Ascending aorta (tissue), 2 donors: Measurements from ENCODE around the gene PGLYRP4. TPM values are rescaled to one million over a fixed set of nuclear protein-coding genes. Genes with fewer than 3 reads are reported as not detected.
A peak's percentile ranks its signal among the peaks of the same experiment; 100 is the strongest.

Experiments
- DNase-seq, 2 donors: peaks; one replicate each; pipeline ENCODE4 v3.0.0-alpha.2; 2019; ENCODE audit warnings: low spot score in 2 of 2
- H3K27ac ChIP-seq, 2 donors: fragments of 200-600 bp; sonication (generic); one replicate each; pipeline ENCODE4 v1.5.1; 2016 to 2017; ENCODE audit warnings: mild to moderate bottlenecking in 1 of 2
- H3K27me3 ChIP-seq: fragments of 200-600 bp; sonication (generic); one replicate; pipeline ENCODE4 v1.5.1; 2017
- H3K36me3 ChIP-seq, 2 donors: fragments of 200-600 bp; sonication (generic); one replicate each; pipeline ENCODE4 v1.5.1; 2016
- H3K4me1 ChIP-seq, 2 donors: fragments of 200-600 bp; sonication (generic); one replicate each; pipeline ENCODE4 v1.5.1; 2016 to 2017; ENCODE audit warnings: mild to moderate bottlenecking in 1 of 2
- H3K4me3 ChIP-seq, 2 donors: fragments of 200-600 bp; sonication (generic); one replicate each; pipeline ENCODE4 v1.5.1; 2016 to 2017; ENCODE audit warnings: mild to moderate bottlenecking in 1 of 2
- H3K9me3 ChIP-seq, 2 donors: fragments of 200-600 bp; sonication (generic); one replicate each; pipeline ENCODE4 v1.5.1; 2016
- intact Hi-C: fragments of 100-400 bp; cut with DNase I; formaldehyde crosslinking; loops from one replicate; pipeline ENCODE4 v1.15.1; 2023
- total RNA-seq: library from RNA; depleted of rRNA; stranded (reverse); fragments of >200 nt; gene quantifications from one replicate; pipeline ENCODE4 v1.1.0, GENCODE V29; 2016
- TF ChIP-seq, protein P1 (sequence below), 3 experiments: fragments of 200-600 bp in 2 of 3; fragments of 450-650 bp in 1 of 3; sonication (generic) in 2 of 3; IDR thresholded peaks; one replicate each; pipeline ENCODE4 v1.5.1; 2016 to 2019; ENCODE audit warnings: antibody characterized with exemption in 3 of 3, mild to moderate bottlenecking in 1 of 3, moderate library complexity in 1 of 3

The PGLYRP4 gene
- total RNA-seq, 1 donor from 2014 or later = not detected

DNA sequence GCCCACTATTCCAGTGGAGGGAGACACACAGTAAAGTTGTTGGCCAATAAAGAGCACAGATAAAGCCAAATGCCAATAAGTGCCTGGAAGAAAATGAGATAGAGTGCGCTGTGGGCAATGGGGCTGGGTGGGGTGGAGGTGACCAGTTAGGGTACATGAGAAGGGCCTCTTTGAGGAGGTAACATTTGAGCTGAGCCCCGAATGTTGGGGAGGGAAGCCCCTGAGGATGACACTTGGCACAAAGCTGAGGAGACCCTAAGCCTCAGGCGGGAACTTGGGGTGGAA is 10.0 kb upstream of the PGLYRP4 start:
- TF ChIP-seq, protein P1, sequence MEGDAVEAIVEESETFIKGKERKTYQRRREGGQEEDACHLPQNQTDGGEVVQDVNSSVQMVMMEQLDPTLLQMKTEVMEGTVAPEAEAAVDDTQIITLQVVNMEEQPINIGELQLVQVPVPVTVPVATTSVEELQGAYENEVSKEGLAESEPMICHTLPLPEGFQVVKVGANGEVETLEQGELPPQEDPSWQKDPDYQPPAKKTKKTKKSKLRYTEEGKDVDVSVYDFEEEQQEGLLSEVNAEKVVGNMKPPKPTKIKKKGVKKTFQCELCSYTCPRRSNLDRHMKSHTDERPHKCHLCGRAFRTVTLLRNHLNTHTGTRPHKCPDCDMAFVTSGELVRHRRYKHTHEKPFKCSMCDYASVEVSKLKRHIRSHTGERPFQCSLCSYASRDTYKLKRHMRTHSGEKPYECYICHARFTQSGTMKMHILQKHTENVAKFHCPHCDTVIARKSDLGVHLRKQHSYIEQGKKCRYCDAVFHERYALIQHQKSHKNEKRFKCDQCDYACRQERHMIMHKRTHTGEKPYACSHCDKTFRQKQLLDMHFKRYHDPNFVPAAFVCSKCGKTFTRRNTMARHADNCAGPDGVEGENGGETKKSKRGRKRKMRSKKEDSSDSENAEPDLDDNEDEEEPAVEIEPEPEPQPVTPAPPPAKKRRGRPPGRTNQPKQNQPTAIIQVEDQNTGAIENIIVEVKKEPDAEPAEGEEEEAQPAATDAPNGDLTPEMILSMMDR (IDR thresholded peaks at IDR 0.05) = no peak
- Histone ChIP-seq H3K27me3 (no peaks in the 10 kb centered on the region), H3K4me1 (no peaks in the 10 kb centered on the region), H3K36me3 (no peaks in the 10 kb centered on the region), H3K27ac (no peak overlapping the region), H3K4me3 (no peak overlapping the region), H3K9me3 (no peaks in the 10 kb centered on the region)
- DNase-seq = no peak
- intact Hi-C loops = loop anchor here (5.0 to 10.0 kb wide), 2 partner anchors 256 to 309 kb away; partner anchors contain the start of genes S100A14 and S100A16

DNA sequence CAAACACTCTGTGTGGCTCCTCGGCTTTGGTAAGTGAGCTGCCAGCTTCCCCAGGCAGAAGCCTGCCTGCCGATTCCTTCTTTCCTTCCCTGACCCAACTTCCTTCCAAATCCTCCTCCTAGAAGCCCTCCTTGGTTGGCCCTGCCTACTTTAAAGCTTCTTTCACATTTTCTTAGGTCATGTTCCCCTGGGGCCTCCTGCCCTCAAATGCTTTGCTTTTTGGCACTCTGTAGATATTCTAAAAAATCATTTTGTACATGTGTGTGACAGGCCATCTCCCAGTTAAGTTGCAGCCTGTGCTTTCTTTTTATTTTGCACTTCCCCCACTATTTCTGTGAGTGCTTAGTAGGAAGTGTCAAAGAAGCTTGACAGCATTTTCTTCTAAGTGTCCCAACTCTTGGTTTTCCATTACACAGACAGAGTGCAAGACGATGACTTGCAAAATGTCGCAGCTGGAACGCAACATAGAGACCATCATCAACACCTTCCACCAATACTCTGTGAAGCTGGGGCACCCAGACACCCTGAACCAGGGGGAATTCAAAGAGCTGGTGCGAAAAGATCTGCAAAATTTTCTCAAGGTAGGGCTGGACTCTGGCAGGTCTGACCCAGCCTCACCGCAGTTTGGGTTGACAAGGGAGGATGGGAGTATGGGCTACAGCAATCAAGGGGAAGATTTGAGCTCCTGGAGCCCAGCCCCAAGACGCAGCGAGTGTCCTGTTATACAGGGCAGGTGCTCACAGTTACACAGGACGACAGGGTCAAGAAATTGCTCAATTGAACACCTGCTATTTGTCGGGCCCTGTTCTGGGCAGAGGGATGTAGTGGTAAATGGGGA is 9.4 kb upstream of the PGLYRP4 start, which contains the start of gene S100A9:
S100A9 (plus strand) TSS at position 2 of the 838 bp plus-strand sequence; CDS start at position 432, 430 bp downstream.
- TF ChIP-seq, protein P1 (IDR thresholded peaks at IDR 0.05) = no peak
- intact Hi-C loops = loop anchor here (5.0 to 10.0 kb wide), 2 partner anchors 257 to 309 kb away; partner anchors contain the start of genes S100A14 and S100A16
- no peak for DNase-seq
- Histone ChIP-seq H3K27ac (no peak within 1 kb of the TSS), H3K9me3 (no peaks in the 10 kb centered on the region), H3K4me1 (no peaks in the 10 kb centered on the region), H3K36me3 (no peaks in the 10 kb centered on the region), H3K27me3 (no peaks in the 10 kb centered on the region), H3K4me3 (no peak within 1 kb of the TSS)

DNA sequence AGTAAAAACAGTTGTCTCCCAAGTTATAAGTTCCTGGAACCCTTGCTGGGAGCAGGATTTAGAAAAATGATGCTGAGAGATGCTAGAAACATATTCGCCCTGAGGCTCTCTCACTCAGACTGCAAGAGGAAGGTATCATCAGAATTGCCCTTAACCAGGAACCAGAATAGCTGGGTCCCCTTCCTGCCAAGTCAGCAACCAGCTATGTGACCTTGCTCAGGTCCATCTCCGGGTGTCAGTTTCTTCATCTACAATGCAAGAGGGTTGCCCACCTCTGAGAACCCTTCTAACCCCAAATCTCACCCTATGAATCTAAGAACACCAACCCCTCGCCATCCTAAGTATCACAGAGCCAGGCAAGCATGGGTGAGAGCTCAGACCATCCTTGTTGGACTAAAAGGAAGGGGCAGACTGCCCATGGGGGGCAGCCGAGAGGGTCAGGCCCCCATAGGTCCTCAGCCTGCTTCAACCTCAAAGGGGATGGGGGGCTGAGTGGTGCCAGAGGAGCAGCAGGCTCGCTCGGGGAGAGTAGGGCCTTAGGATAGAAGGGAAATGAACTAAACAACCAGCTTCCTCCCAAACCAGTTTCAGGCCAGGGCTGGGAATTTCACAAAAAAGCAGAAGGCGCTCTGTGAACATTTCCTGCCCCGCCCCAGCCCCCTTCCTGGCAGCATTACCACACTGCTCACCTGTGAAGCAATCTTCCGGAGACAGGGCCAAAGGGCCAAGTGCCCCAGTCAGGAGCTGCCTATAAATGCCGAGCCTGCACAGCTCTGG is 8.6 kb upstream of the PGLYRP4 start:
- DNase-seq = peak; percentile 18 to 76
- Histone ChIP-seq H3K27ac (no peak overlapping the region), H3K27me3 (no peaks in the 10 kb centered on the region), H3K4me3 (no peak overlapping the region), H3K9me3 (no peaks in the 10 kb centered on the region), H3K36me3 (no peaks in the 10 kb centered on the region), H3K4me1 (no peaks in the 10 kb centered on the region)
- intact Hi-C loops = loop anchor here (5.0 to 10.0 kb wide), 2 partner anchors 258 to 310 kb away; partner anchors contain the start of genes S100A14 and S100A16
- TF ChIP-seq, protein P1 (IDR thresholded peaks at IDR 0.05) = no peak

DNA sequence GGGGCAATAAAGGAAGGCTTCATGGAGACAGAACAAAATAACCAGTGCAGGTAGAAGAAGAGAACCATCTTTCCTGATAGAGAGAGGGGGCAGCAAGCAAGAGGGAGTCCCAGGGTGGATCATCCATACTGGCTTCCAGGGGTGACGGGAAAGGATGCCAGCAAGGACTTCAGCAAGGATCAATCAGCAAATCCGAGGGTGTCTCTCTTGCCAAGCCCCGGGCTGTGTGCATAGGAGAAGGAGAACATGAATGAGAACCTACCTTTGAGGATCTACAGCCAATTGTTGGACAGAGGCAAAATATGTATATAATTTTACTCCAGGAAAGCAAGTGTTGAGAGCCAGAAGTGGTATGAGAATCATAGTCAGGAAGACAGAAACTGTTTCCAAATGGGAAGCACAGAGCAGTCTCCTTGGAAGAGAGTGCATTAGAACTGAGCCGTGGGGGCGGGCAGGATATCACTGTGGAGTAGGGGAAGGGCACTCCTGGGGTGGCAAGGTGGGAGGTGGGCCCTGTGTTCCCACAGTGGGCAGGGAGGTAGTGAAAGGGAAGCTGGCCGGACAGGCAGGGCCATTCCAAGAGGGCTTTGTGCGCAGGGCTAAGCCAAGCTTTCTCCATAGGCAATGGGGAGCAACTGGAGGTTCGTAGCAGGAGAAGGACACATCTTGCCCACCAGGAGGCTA is 7.9 kb upstream of the PGLYRP4 start:
- Histone ChIP-seq H3K27me3 (no peaks in the 10 kb centered on the region), H3K4me1 (no peaks in the 10 kb centered on the region), H3K27ac (no peak overlapping the region), H3K4me3 (no peak overlapping the region), H3K36me3 (no peaks in the 10 kb centered on the region), H3K9me3 (no peaks in the 10 kb centered on the region)
- DNase-seq = no peak
- TF ChIP-seq, protein P1 (IDR thresholded peaks at IDR 0.05) = no peak
- intact Hi-C loops = loop anchor here (5.0 to 10.0 kb wide), 2 partner anchors 258 to 311 kb away; partner anchors contain the start of genes S100A14 and S100A16

DNA sequence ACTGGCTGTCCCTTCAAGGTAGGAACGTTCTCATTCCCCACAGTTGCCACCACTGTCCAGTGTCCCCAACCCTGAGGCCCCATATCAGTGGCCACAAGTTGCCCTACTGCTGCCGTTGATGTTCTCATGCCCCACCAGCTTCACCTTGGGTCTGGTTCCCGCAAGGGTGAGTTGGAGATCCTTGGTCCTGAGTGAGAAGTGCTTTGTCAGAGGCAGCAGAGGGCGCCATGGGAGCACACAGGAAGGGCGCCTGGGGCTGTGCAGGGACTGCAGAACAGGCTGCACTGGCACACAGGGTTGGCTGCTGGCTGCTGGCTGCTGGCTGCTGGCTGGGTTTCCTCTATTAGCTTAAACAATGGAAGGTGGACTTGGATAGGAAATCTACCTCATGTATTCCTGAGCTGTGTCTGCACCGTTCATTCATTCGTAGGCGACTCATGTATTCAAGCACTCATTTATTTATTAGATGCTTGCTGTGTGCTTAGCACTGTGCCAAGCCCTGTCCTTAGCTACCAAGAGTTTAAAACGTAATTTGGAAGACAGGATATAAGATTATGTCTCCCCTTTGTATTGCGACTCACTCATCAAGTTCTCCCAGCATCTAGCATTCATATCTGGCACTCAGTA is 6.9 kb upstream of the PGLYRP4 start:
- Histone ChIP-seq H3K27me3 (no peaks in the 10 kb centered on the region), H3K4me3 (no peak overlapping the region), H3K36me3 (no peaks in the 10 kb centered on the region), H3K27ac (no peak overlapping the region), H3K9me3 (no peaks in the 10 kb centered on the region), H3K4me1 (no peaks in the 10 kb centered on the region)
- TF ChIP-seq, protein P1 (IDR thresholded peaks at IDR 0.05) = peak; percentile 16 to 26 (median 18)
- no peak for DNase-seq
- intact Hi-C loops = loop anchor here (5.0 to 10.0 kb wide), 2 partner anchors 259 to 312 kb away; partner anchors contain the start of genes S100A14 and S100A16
